ENCODE results near the gene ARTN. TPM values are rescaled to one million over a fixed set of nuclear protein-coding genes. Genes with fewer than 3 reads are reported as not detected.

The ARTN gene
- total RNA-seq, 2 experiments from 2014 or later, result 0.26 to 0.48 TPM

DNA sequence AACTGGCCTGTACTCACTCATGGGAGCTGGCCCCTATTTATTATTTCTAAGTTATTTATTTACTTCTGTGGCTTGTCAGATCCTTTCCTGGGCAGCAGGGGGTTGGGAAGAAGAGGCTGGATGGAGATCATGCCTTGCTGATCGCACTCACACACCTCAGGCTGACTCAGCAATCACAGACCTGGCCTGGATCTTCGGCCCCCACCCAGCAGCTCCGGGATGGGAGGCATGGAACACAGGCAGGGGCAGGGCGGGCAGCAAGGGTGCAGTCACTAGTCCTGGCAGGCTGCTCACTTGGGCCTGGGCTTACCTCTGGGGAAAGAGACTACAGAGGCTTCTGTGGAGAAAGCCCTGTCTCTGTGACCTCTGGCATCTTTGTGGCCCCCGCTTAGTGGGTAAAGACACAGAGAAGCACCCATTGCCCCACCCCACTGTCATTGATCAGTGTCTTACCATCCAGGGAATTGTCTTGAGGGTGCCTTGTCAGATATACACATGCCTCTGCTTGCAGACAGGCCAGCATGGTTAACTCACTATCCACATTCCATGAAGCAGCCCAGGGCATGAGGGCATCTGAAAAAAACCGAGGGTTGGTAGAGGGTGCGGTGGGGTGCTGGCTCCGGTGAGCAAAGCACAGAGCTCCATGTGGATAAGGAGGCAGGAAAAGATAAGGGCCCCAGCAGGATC lies 3.7 kb downstream of the ARTN start:
- DNase-seq (no peak), ATAC-seq (no peak)
- Mint-ChIP-seq H3K36me3 (ENCODE audit: low read depth) (peaks cover 8% of the 10 kb centered on the region), H3K4me3 (no peak overlapping the region), H3K27me3 (peaks cover 25% of the 10 kb centered on the region), H3K4me1 (peaks cover 14% of the 10 kb centered on the region), H3K9me3 (ENCODE audit: low read depth) (no peaks in the 10 kb centered on the region), H3K27ac (no peak overlapping the region)
- intact Hi-C loops (cut with DNase I, micrococcal nuclease), result loop anchor here in 1 of 2 experiments (10.0 kb wide), 1 partner anchor 713 kb away; no protein-coding TSS in a partner anchor
- POLR2A ChIA-PET, result no interaction called here
- CTCF ChIA-PET, result interaction anchor here (2.1 to 6.1 kb wide), 3 partner anchors 8 to 174 kb away, joined by 8 to 96 read pairs (median 10); partner anchors contain the start of gene IPO13

DNA sequence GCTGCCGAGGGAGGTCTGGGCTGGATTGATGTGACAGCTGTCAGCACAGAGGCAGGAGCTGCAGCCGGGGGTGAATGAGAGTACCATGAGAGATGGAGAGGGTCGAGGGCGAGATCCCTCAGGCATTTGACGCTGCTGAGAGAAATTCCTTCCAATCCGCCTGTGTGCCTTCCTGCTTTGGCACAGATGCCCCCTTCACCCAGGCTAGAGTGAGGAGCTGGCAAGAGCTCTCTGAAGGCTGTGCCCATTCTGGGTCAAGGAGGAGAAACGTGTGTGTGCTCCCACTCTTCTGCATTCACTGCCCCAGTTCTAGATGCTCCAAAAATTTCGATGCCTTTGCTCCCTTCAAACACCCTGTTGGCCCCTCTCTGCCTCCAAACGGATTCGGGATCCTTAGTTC lies 4.8 kb downstream of the ARTN start:
- intact Hi-C loops (cut with DNase I, micrococcal nuclease), result loop anchor here in 1 of 2 experiments (10.0 kb wide), 1 partner anchor 714 kb away; no protein-coding TSS in a partner anchor

DNA sequence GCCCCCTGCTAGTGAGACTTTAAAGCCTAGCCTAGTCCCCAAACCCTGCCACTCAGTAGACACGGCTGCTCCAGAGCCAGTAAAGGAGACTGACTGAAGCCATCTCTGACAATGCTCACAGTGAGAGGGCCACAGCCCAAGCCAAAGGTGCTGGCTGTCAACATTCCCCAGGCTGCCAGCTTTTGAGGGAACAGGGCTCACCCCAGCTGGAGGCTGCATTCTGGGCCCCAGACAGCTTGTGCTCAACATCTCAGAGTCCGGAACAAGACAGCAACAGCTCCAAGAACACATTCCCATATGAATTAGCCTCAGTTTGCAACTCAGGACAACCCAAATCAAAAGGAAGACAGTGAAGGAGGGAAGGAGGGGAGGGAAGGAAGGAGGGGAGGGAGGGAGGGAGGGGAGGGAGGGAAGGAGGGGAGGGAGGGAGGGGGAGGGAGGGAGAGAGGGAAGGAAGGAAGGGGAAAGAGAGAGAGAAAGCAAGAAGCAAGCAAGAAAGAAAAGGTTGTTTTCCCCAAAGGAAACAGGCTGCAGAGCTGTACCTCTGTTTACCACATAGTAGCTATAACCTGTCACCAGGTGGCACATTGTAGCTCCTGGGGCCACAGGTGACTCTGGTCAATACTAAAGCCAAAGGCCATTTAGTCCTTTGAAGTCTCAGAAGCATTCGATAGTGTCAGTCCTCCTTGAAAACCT lies 5.4 kb downstream of the ARTN start:
- DNase-seq (no peak), ATAC-seq (no peak)
- Mint-ChIP-seq H3K27me3 (peaks cover 12% of the 10 kb centered on the region), H3K4me3 (no peak overlapping the region), H3K36me3 (ENCODE audit: low read depth) (peaks cover 14% of the 10 kb centered on the region), H3K4me1 (peaks cover 3% of the 10 kb centered on the region), H3K9me3 (ENCODE audit: low read depth) (no peaks in the 10 kb centered on the region), H3K27ac (no peak overlapping the region)
- CTCF ChIA-PET, result interaction anchor here (0.6 to 2.0 kb wide), 5 partner anchors 9 to 176 kb away, joined by 3 to 8 read pairs (median 3); no protein-coding TSS in a partner anchor
- POLR2A ChIA-PET, result no interaction called here
- intact Hi-C loops (cut with DNase I, micrococcal nuclease), result loop anchor here in 1 of 2 experiments (10.0 kb wide), 1 partner anchor 714 kb away; no protein-coding TSS in a partner anchor

More for the DNA sequence above, 4.8 kb downstream of the ARTN start:
- CTCF ChIA-PET, result interaction anchor here (1.7 to 6.1 kb wide), 5 partner anchors 7 to 175 kb away, joined by 3 to 96 read pairs (median 8); partner anchors contain the start of gene IPO13
- Mint-ChIP-seq H3K9me3 (ENCODE audit: low read depth) (no peaks in the 10 kb centered on the region), H3K27me3 (peaks cover 15% of the 10 kb centered on the region), H3K27ac (no peak overlapping the region), H3K4me3 (no peak overlapping the region), H3K36me3 (ENCODE audit: low read depth) (peaks cover 14% of the 10 kb centered on the region), H3K4me1 (peaks cover 7% of the 10 kb centered on the region)
- POLR2A ChIA-PET, result no interaction called here
- DNase-seq, result no peak
- no peak for ATAC-seq

DNA sequence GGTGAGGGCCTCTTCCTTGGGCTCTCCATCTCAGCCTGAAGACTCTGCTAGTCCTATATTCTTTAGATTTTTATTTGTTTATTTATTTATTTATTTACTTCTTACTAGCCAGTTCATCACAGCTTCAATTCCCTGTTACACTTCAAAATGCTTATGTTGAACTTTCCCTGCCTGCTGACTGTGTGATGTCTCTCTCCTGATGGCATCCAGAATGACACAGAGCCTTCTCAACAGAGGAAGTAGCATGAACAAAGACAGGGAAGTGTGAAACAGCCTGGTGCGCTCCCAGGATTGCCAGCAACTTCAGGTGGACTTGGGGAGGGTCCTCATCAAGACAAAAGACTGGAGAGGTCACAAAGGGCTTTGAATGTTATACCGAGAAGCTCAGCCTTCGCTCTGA lies 8.8 kb downstream of the ARTN start:
- peaks cover 17% of the 10 kb centered on the region for H3K4me1 Mint-ChIP-seq
- no peaks in the 10 kb centered on the region for H3K27me3 Mint-ChIP-seq
- no peak for ATAC-seq
- POLR2A ChIA-PET, result no interaction called here
- no peaks in the 10 kb centered on the region for H3K9me3 Mint-ChIP-seq (ENCODE audit: low read depth)
- H3K36me3 Mint-ChIP-seq (ENCODE audit: low read depth), result peaks cover 22% of the 10 kb centered on the region
- intact Hi-C loops (cut with DNase I, micrococcal nuclease), result no loop called here
- CTCF ChIA-PET, result interaction anchor here (0.7 to 5.9 kb wide), 2 partner anchors 7 to 335 kb away, joined by 3 to 96 read pairs; partner anchors contain the start of gene ARTN
- no peak overlapping the region for H3K27ac Mint-ChIP-seq
- DNase-seq, result no peak
- H3K4me3 Mint-ChIP-seq, result no peak overlapping the region

DNA sequence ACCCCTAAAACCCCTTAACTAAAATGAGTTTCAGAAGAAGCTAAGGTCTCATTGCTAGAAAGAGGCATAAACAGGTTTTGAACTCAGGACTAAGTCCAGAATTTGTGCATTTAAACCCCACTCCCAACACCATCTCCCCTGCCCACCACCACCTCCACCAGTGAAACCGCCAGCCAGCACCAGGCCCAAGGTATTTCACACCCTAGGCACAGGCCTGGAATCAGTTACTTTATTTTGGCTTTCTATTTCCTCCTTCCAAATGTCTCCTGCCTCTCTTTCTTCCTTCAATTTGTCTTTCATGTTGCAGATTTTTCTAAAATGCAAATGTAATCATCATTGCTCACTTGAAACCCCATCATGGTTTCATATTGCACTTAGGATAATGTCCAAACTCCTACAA lies 11.3 kb downstream of the ARTN start:
- H3K27ac Mint-ChIP-seq, result peak overlapping the region; percentile 75
- peak overlapping the region; percentile 94 for H3K4me3 Mint-ChIP-seq
- peaks cover 19% of the 10 kb centered on the region for H3K36me3 Mint-ChIP-seq (ENCODE audit: low read depth)
- no peak for ATAC-seq
- DNase-seq, result no peak
- POLR2A ChIA-PET, result interaction anchor here (1.2 to 1.4 kb wide), 2 partner anchors 11 to 238 kb away, joined by 3 to 4 read pairs; partner anchors contain the start of genes ARTN and ST3GAL3
- H3K9me3 Mint-ChIP-seq (ENCODE audit: low read depth), result no peaks in the 10 kb centered on the region
- H3K27me3 Mint-ChIP-seq, result no peaks in the 10 kb centered on the region
- intact Hi-C loops (cut with DNase I, micrococcal nuclease), result loop anchor here (5.0 kb wide), 2 partner anchors 102 to 238 kb away; partner anchors contain the start of gene ST3GAL3 (in 1 of the 2)
- H3K4me1 Mint-ChIP-seq, result peaks cover 30% of the 10 kb centered on the region
- CTCF ChIA-PET, result interaction anchor here (1.0 to 5.9 kb wide), 3 partner anchors 10 to 181 kb away, joined by 3 to 96 read pairs (median 20); partner anchors contain the start of gene ARTN

DNA sequence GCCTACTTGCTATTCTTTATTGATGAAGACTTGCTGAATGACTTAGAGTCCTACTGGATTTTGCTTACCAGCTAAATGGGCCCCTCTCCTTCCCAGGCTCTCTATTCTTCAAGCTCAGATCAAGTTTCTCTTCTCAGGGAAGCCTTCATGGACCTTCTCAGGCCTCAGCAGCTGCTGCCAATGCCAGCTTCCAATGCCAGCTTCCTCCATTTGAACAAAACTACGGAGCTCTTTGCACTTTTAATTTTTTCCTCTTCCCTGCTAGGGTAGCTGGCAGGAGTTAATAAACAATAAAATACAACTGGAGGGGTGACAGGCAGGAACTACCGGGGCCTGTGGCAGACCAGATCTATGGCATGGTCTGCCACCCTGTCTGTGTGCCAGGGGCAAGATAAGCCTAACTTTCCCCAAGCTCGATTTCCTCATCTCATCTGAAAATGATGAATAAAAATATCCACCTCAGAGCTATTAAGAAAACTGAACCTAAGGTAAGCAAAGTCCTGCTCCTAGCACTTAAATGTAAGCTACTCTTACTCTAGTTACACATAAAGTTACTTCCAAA lies 12.2 kb downstream of the ARTN start:
- CTCF ChIA-PET, result interaction anchor here (0.7 to 5.9 kb wide), 13 partner anchors 9 to 296 kb away, joined by 3 to 96 read pairs (median 3); partner anchors contain the start of genes ARTN, DPH2, KDM4A and ST3GAL3
- Mint-ChIP-seq H3K9me3 (ENCODE audit: low read depth) (no peaks in the 10 kb centered on the region), H3K4me3 (peak overlapping the region; percentile 94), H3K27ac (peak overlapping the region; percentile 96), H3K4me1 (peaks cover 36% of the 10 kb centered on the region), H3K36me3 (ENCODE audit: low read depth) (peaks cover 19% of the 10 kb centered on the region), H3K27me3 (no peaks in the 10 kb centered on the region)
- intact Hi-C loops (cut with DNase I, micrococcal nuclease), result loop anchor here (1.0 to 5.0 kb wide), 16 partner anchors 24 to 1021 kb away; partner anchors contain the start of genes ATP6V0B (in 2 of the 2), KDM4A (in 2 of the 2), ST3GAL3 (in 2 of the 2) and CCDC24 (in 1 of the 2)
- no peak for ATAC-seq
- no peak for DNase-seq
- POLR2A ChIA-PET, result interaction anchor here (0.6 to 1.4 kb wide), 3 partner anchors 12 to 239 kb away, joined by 3 to 4 read pairs (median 3); partner anchors contain the start of genes ARTN and ST3GAL3

DNA sequence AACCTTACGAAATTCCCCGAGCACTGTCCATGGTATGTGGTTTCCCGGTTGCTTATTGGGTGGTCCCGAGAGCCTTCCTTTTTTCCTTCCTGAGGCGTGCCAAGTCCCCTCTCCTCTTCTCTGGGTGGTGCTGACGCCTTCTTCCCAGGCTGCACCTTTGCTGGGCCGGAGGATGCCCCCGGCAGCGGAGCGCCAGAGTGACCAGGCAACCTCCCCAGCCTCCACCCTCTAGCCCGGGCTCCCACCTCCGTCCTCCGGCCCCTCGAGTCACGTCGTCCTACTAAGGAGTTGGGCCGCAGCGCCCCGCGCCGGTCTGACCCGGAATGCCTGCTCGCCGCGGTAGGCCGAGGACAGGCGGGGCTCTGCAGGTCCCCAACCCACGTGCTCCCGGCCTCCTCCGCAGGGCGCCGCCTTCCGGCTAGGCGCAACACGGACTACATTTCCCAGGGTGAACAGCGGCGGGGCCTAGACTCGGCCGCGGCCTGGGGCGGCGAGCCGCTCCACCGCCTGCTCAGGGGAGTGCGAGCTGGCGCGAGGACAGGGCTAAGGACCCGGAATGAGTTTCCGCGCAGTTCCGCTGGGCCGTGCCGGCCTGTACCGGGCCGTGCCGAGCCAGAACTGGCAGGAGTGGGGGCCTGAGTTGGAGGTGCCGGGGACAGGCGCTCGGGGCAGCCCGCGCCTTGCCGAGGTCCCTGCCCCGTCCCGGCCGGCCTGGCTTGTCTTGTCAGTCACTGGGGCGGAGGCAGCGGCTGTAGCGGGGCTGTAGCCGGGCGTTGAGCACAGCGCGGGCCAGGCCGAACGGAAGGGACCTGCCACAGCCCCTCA lies 12.8 kb downstream of the ARTN start, which contains the start of gene IPO13:
IPO13 (plus strand) TSS at position 715 of the 825 bp plus-strand sequence. CDS start 651 bp downstream, outside the sequence.
- DNase-seq, result peak; percentile 98
- Mint-ChIP-seq H3K4me1 (peaks cover 37% of the 10 kb centered on the region), H3K27me3 (no peaks in the 10 kb centered on the region), H3K4me3 (peak within 1 kb of the TSS; percentile 94), H3K9me3 (ENCODE audit: low read depth) (no peaks in the 10 kb centered on the region), H3K36me3 (ENCODE audit: low read depth) (peaks cover 19% of the 10 kb centered on the region), H3K27ac (peak within 1 kb of the TSS; percentile 96)
- ChIA-PET CTCF (interaction anchor here (0.6 to 5.9 kb wide), 14 partner anchors 8 to 296 kb away, joined by 3 to 96 read pairs (median 4); partner anchors contain the start of genes ARTN, DPH2, KDM4A and ST3GAL3), POLR2A (interaction anchor here (0.5 to 1.4 kb wide), 4 partner anchors 232 to 240 kb away, joined by 3 read pairs; partner anchors contain the start of gene ST3GAL3)
- intact Hi-C loops (cut with DNase I, micrococcal nuclease), result loop anchor here (1.0 to 5.0 kb wide), 16 partner anchors 23 to 1022 kb away; partner anchors contain the start of genes ATP6V0B (in 2 of the 2), KDM4A (in 2 of the 2), ST3GAL3 (in 2 of the 2) and CCDC24 (in 1 of the 2)
- ATAC-seq, result peak; percentile 96

DNA sequence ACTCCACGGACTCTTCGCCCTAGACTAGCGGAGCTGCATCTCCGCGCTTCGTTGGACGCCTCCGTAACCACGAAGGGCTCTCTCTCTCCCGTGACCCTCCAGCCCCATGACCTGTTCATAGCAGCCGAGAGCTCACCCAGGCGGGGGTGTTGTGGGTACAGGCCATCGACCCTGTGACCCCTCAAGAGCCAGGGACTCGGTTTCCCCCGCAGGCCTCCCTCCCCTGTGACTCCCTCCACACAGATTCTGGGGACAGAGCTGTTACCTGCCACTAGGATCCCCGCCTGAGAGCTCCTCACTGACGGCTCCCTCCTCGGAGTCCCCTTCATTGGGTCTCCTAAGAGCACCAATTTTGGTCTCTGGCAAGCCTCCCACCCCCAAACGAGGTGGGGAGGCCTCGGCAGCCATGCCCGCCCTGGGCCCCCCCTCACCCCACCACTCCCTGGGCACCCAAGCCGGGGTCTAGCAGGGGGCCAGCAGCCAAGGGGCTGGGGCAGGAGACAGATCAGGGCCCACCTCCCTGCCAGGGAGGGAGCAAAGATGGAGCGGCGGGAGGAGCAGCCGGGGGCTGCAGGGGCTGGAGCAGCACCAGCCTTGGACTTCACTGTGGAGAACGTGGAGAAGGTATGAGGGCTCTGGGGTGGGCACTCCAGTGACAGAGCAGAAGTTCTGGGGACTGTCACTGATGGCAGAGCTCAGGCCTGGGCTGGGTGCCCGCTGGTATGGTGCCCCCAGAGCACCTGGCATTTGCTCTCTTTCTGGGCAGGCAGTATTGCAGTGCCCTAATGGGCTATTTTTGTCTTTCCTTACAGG lies 13.7 kb downstream of the ARTN start:
- Mint-ChIP-seq H3K4me1 (peaks cover 38% of the 10 kb centered on the region), H3K27ac (peak overlapping the region; percentile 89), H3K9me3 (ENCODE audit: low read depth) (no peaks in the 10 kb centered on the region), H3K27me3 (no peaks in the 10 kb centered on the region), H3K36me3 (ENCODE audit: low read depth) (peaks cover 19% of the 10 kb centered on the region), H3K4me3 (peak overlapping the region; percentile 94)
- CTCF ChIA-PET, result interaction anchor here (0.6 to 5.9 kb wide), 9 partner anchors 8 to 240 kb away, joined by 3 to 96 read pairs (median 4); partner anchors contain the start of genes ARTN and DPH2
- peak; percentile 4 for ATAC-seq
- peak; percentile 34 for DNase-seq
- POLR2A ChIA-PET, result interaction anchor here (0.5 to 1.7 kb wide), 4 partner anchors 9 to 241 kb away, joined by 3 to 14 read pairs (median 4); no protein-coding TSS in a partner anchor
- intact Hi-C loops (cut with DNase I, micrococcal nuclease), result loop anchor here (2.0 to 5.0 kb wide), 3 partner anchors 100 to 588 kb away; partner anchors contain the start of genes CDC20 (in 1 of the 2) and ST3GAL3 (in 1 of the 2)

DNA sequence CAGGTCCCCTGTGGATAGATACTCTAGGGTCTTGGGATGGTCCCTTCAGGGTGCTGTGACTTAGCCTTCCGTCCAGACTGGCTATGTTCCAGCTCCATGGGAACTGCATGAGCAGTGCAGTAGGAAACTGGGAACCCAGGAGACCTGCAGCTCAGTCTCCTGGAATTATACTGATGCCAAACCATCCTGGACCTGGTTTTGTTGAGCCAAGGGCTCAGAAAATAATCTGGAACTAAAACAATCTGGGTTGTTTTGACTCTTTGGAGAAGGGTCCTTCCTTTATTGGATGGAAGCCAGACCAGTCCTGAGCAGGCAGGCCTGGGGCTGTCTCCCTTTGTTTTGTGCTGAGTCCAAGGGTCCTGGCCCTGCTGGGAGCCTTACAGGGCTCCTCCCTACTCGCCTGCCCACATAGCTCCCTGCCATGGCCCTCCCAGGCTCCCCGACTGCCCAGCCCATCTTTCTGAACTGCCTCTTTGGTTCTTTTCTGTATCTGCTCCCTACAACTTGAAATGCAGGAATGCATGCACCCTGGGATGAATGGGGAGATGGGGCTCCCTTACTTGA lies 14.4 kb downstream of the ARTN start:
- Mint-ChIP-seq H3K4me1 (peaks cover 38% of the 10 kb centered on the region), H3K36me3 (ENCODE audit: low read depth) (peaks cover 17% of the 10 kb centered on the region), H3K9me3 (ENCODE audit: low read depth) (no peaks in the 10 kb centered on the region), H3K27me3 (no peaks in the 10 kb centered on the region), H3K27ac (peak overlapping the region; percentile 22), H3K4me3 (peak overlapping the region; percentile 94)
- ATAC-seq (no peak), DNase-seq (no peak)
- intact Hi-C loops (cut with DNase I, micrococcal nuclease), result loop anchor here (2.0 to 5.0 kb wide), 3 partner anchors 99 to 589 kb away; partner anchors contain the start of genes CDC20 (in 1 of the 2) and ST3GAL3 (in 1 of the 2)
- CTCF ChIA-PET, result interaction anchor here (0.6 to 5.9 kb wide), 2 partner anchors 9 to 13 kb away, joined by 3 to 96 read pairs; partner anchors contain the start of gene ARTN
- POLR2A ChIA-PET, result interaction anchor here (1.7 kb wide), 1 partner anchor 24 kb away, joined by 5 read pairs; no protein-coding TSS in a partner anchor
